HepG2 (cell line): ENCODE results near the gene GNG7.

Source experiments
- CREM ChIP-seq, 2 experiments: sonication (generic) in 1 of 2; formaldehyde crosslinking in 1 of 2; IDR thresholded peaks; 2 replicates each; pipeline versions ENCODE4 v1.4.0 to v1.6.1; 2016 to 2020; ENCODE audit warnings: antibody characterized with exemption in 1 of 2, mild to moderate bottlenecking in 1 of 2, missing genetic modification reagents in 1 of 2
- KLF16 ChIP-seq, 2 experiments: sonication (generic) in 1 of 2; formaldehyde crosslinking in 1 of 2; IDR thresholded peaks; 2 replicates each; pipeline versions ENCODE4 v1.6.1 to v1.8.0; 2016 to 2023; ENCODE audit warnings: missing genetic modification reagents in 2 of 2, missing compliant biosample characterization in 1 of 2
- NFIC ChIP-seq: IDR thresholded peaks from 2 replicates; pipeline ENCODE4 v1.6.1; 2012; ENCODE audit warnings: mild to moderate bottlenecking, low read length, inconsistent platforms
- ZNF138 ChIP-seq: sonication (generic); formaldehyde crosslinking; IDR thresholded peaks from 2 replicates; pipeline ENCODE4 v1.5.0; 2020; ENCODE audit warnings: mild to moderate bottlenecking, low read depth, missing genetic modification reagents
- ZNF281 ChIP-seq: sonication (generic); formaldehyde crosslinking; IDR thresholded peaks from 2 replicates; pipeline ENCODE4 v1.4.0; 2020; ENCODE audit warnings: missing genetic modification reagents, borderline replicate concordance
- ZXDC ChIP-seq: sonication (generic); formaldehyde crosslinking; IDR thresholded peaks from 2 replicates; pipeline ENCODE4 v1.5.0; 2020; ENCODE audit warnings: mild to moderate bottlenecking, missing genetic modification reagents

DNA sequence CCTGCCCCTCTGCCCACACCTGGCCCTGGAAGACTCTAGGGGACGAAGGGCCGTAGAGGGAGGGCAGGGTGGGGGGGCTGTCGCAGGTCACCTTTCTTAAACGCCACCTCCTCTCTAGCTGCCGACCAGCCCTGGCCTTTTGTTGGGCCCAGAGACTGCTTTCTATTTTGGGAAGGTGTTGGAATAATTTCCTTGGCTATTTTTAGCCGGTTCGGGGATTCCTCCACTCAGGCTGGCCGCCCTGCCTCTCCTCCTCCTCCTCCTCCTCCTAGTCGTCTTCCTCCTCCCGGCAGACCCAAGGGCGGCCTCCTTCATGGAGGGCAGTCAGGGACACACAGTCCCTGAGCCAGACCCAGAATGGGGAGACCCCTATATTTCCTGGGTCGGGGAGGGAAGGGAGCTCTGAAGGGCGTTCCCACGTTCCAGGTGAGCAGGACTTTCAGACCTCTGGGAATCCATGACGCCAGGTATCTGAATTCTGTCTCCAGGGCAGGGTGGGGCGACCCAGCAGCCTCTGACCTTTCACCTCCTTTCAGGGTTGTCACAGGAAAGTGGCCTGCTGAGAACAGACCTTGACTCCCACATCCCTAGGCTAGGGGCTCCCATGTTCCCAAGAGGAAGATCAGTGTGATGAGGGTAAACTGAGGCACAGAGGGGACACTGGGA lies 206.7 kb downstream of the GNG7 start:
- TF ChIP-seq ZNF281 (CRISPR knock-in tag) (no peak), ZXDC (no peak), NFIC (no peak), KLF16 (CRISPR knock-in tag; IDR thresholded peaks at IDR 0.05) (no peak), ZNF138 (no peak), CREM (IDR thresholded peaks at IDR 0.05) (no peak), CREM (CRISPR knock-in tag; IDR thresholded peaks at IDR 0.05) (no peak)
